Measurements from ENCODE around the gene PCOLCE2.

- no peak for TF ChIP-seq CTCF (optimal IDR thresholded peaks at IDR 0.05 in 1 of 3, IDR thresholded peaks at IDR 0.05 in 1 of 3, conservative IDR thresholded peaks at IDR 0.05 in 1 of 3; ENCODE audit: extremely low read depth in 1 of 3, insufficient read depth in 2 of 3, low read length in 3 of 3)
- TF ChIP-seq EZH2 (IDR thresholded peaks at IDR 0.05; ENCODE audit: low read length), result no peak
Measured at GRCh38 chr3:142934887-142935269, 46.0 kb upstream of the PCOLCE2 start.
